DOHH2 (cell line): ENCODE results near the gene GTF2F2.

Experiments
- H3F3A ChIP-seq: fragments of 200-600 bp; sonication (generic), shearing (Covaris generic); 2 replicates; pipeline ENCODE4 v1.6.0; 2016; ENCODE audit warnings: antibody characterized with exemption, mild to moderate bottlenecking; ENCODE audit not compliant: control insufficient read depth, insufficient read depth
- H3K27ac ChIP-seq: fragments of 200-600 bp; sonication (generic); 2 replicates; pipeline ENCODE4 v1.5.1; 2014; ENCODE audit warnings: low read depth, mild to moderate bottlenecking, low read length, moderate library complexity
- H3K27me3 ChIP-seq: fragments of 200-600 bp; sonication (generic); 2 replicates; pipeline ENCODE4 v1.6.1; 2014; ENCODE audit warnings: mild to moderate bottlenecking, low read length, mixed read lengths; ENCODE audit not compliant: control insufficient read depth
- H3K36me3 ChIP-seq: fragments of 200-600 bp; sonication (generic); 2 replicates; pipeline ENCODE4 v1.6.1; 2014; ENCODE audit warnings: mild to moderate bottlenecking, low read length, moderate library complexity, mixed read lengths; ENCODE audit not compliant: control insufficient read depth
- H3K4me1 ChIP-seq: fragments of 200-600 bp; sonication (generic); 2 replicates; pipeline ENCODE4 v1.6.1; 2014; ENCODE audit warnings: mild to moderate bottlenecking, low read length, mixed read lengths; ENCODE audit not compliant: control insufficient read depth
- H3K4me2 ChIP-seq: fragments of 200-600 bp; sonication (generic); 2 replicates; pipeline ENCODE4 v1.6.0; 2014; ENCODE audit warnings: mild to moderate bottlenecking, low read length, moderate library complexity
- H3K4me3 ChIP-seq: fragments of 200-600 bp; sonication (generic); 2 replicates; pipeline ENCODE4 v1.5.1; 2014; ENCODE audit warnings: mild to moderate bottlenecking, low read length, mixed read lengths
- H3K79me2 ChIP-seq: fragments of 200-600 bp; sonication (generic); 2 replicates; pipeline ENCODE4 v1.6.1; 2014; ENCODE audit warnings: mild to moderate bottlenecking, low read length, mixed read lengths; ENCODE audit not compliant: control insufficient read depth
- H3K9me2 ChIP-seq: fragments of 200-600 bp; sonication (generic); replicated peaks from 2 replicates; pipeline ENCODE4 v1.6.1; 2014; ENCODE audit warnings: mild to moderate bottlenecking, low read length, mixed read lengths; ENCODE audit not compliant: control insufficient read depth
- H3K9me3 ChIP-seq: fragments of 200-600 bp; sonication (generic); 2 replicates; pipeline ENCODE4 v1.6.1; 2014; ENCODE audit warnings: antibody characterized with exemption, low read length, mixed read lengths; ENCODE audit not compliant: control insufficient read depth, insufficient read depth
- H4K20me1 ChIP-seq: fragments of 200-600 bp; sonication (generic); 2 replicates; pipeline ENCODE4 v1.6.0; 2014; ENCODE audit warnings: low read depth, mild to moderate bottlenecking, antibody characterized with exemption, low read length, moderate library complexity; ENCODE audit not compliant: control insufficient read depth, insufficient read depth
- EZH2phosphoT487 ChIP-seq: fragments of 200-600 bp; sonication (generic); IDR thresholded peaks from 2 replicates; pipeline ENCODE4 v1.6.1; 2017; ENCODE audit warnings: borderline replicate concordance, mild to moderate bottlenecking, antibody characterized with exemption, low read length, moderate library complexity, mixed read lengths
- TF ChIP-seq, protein P1 (sequence below): fragments of 200-600 bp; sonication (generic); IDR thresholded peaks from one replicate; pipeline ENCODE4 v1.5.1; 2014; ENCODE audit warnings: antibody characterized with exemption, mild to moderate bottlenecking, low read depth, low read length; ENCODE audit not compliant: poor library complexity, severe bottlenecking

Gene GTF2F2

DNA sequence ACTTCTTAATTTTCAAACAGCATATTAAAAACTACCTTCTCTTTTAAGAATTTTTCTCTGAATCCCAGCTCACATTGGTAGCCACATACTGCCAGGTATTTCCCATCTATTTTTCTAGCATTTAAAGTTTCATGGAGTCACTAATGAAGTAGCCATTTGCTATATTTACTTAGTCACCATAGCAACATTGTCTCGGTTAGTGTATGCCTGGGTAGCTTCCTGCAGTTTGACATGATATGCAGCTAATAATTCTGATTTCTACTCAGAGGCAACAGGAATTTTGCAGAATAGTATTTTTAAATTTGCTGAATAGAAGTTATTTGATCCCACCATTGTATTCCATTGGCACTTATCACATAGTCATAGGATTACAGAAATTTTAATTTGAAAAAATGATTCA lies 111.4 kb downstream of the GTF2F2 start:
- no peak for TF ChIP-seq EZH2phosphoT487
- TF ChIP-seq, protein P1, sequence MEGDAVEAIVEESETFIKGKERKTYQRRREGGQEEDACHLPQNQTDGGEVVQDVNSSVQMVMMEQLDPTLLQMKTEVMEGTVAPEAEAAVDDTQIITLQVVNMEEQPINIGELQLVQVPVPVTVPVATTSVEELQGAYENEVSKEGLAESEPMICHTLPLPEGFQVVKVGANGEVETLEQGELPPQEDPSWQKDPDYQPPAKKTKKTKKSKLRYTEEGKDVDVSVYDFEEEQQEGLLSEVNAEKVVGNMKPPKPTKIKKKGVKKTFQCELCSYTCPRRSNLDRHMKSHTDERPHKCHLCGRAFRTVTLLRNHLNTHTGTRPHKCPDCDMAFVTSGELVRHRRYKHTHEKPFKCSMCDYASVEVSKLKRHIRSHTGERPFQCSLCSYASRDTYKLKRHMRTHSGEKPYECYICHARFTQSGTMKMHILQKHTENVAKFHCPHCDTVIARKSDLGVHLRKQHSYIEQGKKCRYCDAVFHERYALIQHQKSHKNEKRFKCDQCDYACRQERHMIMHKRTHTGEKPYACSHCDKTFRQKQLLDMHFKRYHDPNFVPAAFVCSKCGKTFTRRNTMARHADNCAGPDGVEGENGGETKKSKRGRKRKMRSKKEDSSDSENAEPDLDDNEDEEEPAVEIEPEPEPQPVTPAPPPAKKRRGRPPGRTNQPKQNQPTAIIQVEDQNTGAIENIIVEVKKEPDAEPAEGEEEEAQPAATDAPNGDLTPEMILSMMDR = no peak
- Histone ChIP-seq H3K9me3 (no peaks in the 10 kb centered on the region), H3K9me2 (no peaks in the 10 kb centered on the region), H3F3A (no peaks in the 10 kb centered on the region), H3K36me3 (no peaks in the 10 kb centered on the region), H3K4me1 (no peaks in the 10 kb centered on the region), H3K4me3 (no peak overlapping the region), H3K27ac (no peak overlapping the region), H3K79me2 (no peaks in the 10 kb centered on the region), H4K20me1 (no peaks in the 10 kb centered on the region), H3K4me2 (no peak overlapping the region), H3K27me3 (no peaks in the 10 kb centered on the region)

DNA sequence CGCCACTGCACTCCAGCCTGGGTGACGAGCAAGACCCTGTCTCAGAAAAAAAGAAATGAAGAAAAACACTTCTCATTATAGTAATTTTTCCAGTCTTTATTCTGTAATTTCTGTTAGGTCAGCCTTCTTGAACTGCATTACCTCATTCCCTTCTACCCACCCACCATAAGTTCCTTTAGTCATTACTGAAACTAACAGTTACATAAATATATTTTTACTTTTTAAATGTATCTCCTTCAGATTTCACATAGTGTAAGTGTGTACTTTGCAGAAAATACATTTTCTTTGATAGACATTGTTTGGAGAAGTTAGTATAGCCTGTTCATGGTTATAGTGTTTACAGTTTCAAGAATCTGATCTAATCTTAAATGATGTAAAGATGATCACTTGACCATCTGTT lies 112.3 kb downstream of the GTF2F2 start:
- H3K27ac ChIP-seq = no peak overlapping the region
- no peak for TF ChIP-seq EZH2phosphoT487
- TF ChIP-seq, protein P1 = no peak
- no peaks in the 10 kb centered on the region for H3K9me2 ChIP-seq
- no peaks in the 10 kb centered on the region for H3K36me3 ChIP-seq
- no peak overlapping the region for H3K4me3 ChIP-seq
- no peaks in the 10 kb centered on the region for H3K79me2 ChIP-seq
- H3K4me2 ChIP-seq = no peak overlapping the region
- H4K20me1 ChIP-seq = no peaks in the 10 kb centered on the region
- no peaks in the 10 kb centered on the region for H3K27me3 ChIP-seq
- H3F3A ChIP-seq = no peaks in the 10 kb centered on the region
- H3K4me1 ChIP-seq = no peaks in the 10 kb centered on the region
- H3K9me3 ChIP-seq = no peaks in the 10 kb centered on the region

DNA sequence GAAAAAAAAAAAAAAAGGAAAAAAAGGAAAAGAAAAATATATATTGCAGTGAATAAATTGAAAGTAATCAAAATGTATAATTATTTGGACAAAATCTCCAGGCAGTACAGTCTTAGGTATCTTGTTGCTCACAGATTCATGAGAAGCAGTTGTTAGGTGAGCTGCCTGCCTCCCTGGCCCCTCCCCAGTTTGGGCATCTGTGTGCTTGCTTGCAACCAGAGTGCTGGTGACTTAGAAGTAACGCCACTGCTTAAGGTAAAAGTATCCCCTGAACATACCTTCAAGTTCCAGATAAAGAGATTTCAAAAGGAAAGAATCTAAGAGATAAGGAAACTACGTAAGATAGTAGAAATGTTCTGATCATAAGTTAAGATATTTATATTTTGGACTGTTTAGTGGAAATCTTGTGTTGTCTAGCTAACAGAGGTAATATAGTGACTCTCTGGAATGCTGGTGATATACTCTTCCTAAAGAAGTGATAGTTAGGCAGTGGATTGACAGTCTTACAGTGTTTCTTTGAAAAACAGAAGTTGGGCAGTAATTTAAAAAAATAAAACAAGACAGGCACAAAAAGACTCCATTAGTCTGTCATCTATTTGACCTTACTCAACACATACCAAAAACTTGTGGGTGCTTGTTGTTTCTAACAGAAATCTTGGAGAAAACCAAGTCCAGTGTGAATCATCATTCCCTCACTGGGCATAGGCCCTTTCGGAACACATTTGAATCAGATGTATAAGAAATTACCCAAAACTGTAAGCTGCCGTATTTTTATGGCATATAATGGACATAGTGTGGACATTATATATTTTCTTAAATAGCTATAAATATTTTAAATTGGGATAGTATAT lies 118.9 kb downstream of the GTF2F2 start:
- no peaks in the 10 kb centered on the region for H3K9me2 ChIP-seq
- no peaks in the 10 kb centered on the region for H3K4me1 ChIP-seq
- H3K4me2 ChIP-seq = no peak overlapping the region
- H3F3A ChIP-seq = no peaks in the 10 kb centered on the region
- no peak overlapping the region for H3K27ac ChIP-seq
- H3K9me3 ChIP-seq = no peaks in the 10 kb centered on the region
- no peaks in the 10 kb centered on the region for H3K27me3 ChIP-seq
- no peaks in the 10 kb centered on the region for H3K79me2 ChIP-seq
- TF ChIP-seq, protein P1 = no peak
- TF ChIP-seq EZH2phosphoT487 = no peak
- H3K4me3 ChIP-seq = no peak overlapping the region
- 0 out of 2 replicates have a peak, but pooled peaks cover 3% of the 10 kb centered on the region for H4K20me1 ChIP-seq
- no peaks in the 10 kb centered on the region for H3K36me3 ChIP-seq
